ENCODE results near the gene JAGN1. TPM values are rescaled to one million over a fixed set of nuclear protein-coding genes. Genes with fewer than 3 reads are reported as not detected.
"Not testable (repeated sequence)": the region's sequence is repeated elsewhere in the genome, so short reads cannot be mapped to it uniquely, and the experiment has no call there.

JAGN1 gene
- total and polyA plus RNA-seq, 2 experiments from 2014 or later = 61.4 to 83.5 TPM

GRCh38 chr3:9852528-9852927 is 37.9 kb upstream of the JAGN1 start:
- 94% methylated on average over 6 of the region's 6 CpGs for WGBS (ENCODE audit: low lambda C conversion rate, missing lambda C conversion rate)
- Histone ChIP-seq H3K9me3 (ENCODE audit: low read depth) (no peaks in the 10 kb centered on the region), H3K9me2 (replicated peaks; ENCODE audit: insufficient read depth) (no peaks in the 10 kb centered on the region), H2AFZ (no peak overlapping the region), H3K4me2 (no peak overlapping the region), H3K27ac (no peak overlapping the region), H3K27me3 (no peaks in the 10 kb centered on the region), H3K4me3 (no peak overlapping the region), H3K4me1 (ENCODE audit: insufficient read depth) (no peaks in the 10 kb centered on the region), H3K79me2 (no peaks in the 10 kb centered on the region), H3K36me3 (replicated peaks; ENCODE audit: insufficient read depth, low read depth) (no peaks in the 10 kb centered on the region), H4K20me1 (ENCODE audit: insufficient read depth, poor library complexity, severe bottlenecking) (no peaks in the 10 kb centered on the region)
- no peak for DNase-seq (ENCODE audit: low spot score)
- TF ChIP-seq CTCF (IDR thresholded peaks at IDR 0.05; ENCODE audit: poor library complexity) (no peak), EZH2phosphoT487 (IDR thresholded peaks at IDR 0.05; ENCODE audit: low read depth, severe bottlenecking, unreplicated experiment) (no peak), EZH2 (IDR thresholded peaks at IDR 0.05; ENCODE audit: borderline replicate concordance) (no peak)

- H3K9me3 ChIP-seq (ENCODE audit: low read depth); DNase-seq (ENCODE audit: low spot score); H3K4me1 ChIP-seq (ENCODE audit: insufficient read depth); H4K20me1 ChIP-seq (ENCODE audit: insufficient read depth, poor library complexity, severe bottlenecking); H3K27ac ChIP-seq; H3K9me2 ChIP-seq (replicated peaks; ENCODE audit: insufficient read depth); H3K4me2 ChIP-seq; H3K36me3 ChIP-seq (replicated peaks; ENCODE audit: insufficient read depth, low read depth); H3K27me3 ChIP-seq; H2AFZ ChIP-seq; H3K4me3 ChIP-seq; H3K79me2 ChIP-seq: not testable (repeated sequence)
- WGBS (ENCODE audit: low lambda C conversion rate, missing lambda C conversion rate) = 66% methylated on average over 11 of the region's 11 CpGs
These were observed 36.0 kb upstream of the JAGN1 start for GRCh38 chr3:9854291-9854940.

DNA sequence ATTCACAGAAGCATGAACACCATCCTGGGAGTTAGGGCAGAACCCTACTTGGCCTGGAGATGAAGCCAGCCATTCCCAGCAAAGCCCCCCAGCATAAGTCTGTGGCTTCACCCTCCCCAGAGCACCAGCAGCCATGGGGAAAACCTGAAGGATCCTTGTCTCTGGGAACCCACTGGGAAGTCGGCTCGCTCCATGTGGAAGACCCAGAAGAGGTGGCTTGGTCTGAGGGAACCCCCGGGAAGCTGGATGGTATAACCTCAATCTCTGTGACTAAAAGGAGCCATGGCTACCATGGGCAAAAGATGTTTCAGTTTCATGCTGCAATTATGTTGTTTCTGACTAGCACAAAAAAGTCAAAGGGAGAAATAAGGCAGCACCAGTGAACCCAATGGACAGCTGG is 34.8 kb upstream of the JAGN1 start:
- TF ChIP-seq EZH2 (IDR thresholded peaks at IDR 0.05; ENCODE audit: borderline replicate concordance) (no peak), CTCF (IDR thresholded peaks at IDR 0.05; ENCODE audit: poor library complexity) (no peak), EZH2phosphoT487 (IDR thresholded peaks at IDR 0.05; ENCODE audit: low read depth, severe bottlenecking, unreplicated experiment) (no peak)
- no peaks in the 10 kb centered on the region for H3K36me3 ChIP-seq (replicated peaks; ENCODE audit: insufficient read depth, low read depth)
- no peak overlapping the region for H3K4me3 ChIP-seq
- DNase-seq (ENCODE audit: low spot score) = no peak
- H3K27ac ChIP-seq = no peak overlapping the region
- H3K9me2 ChIP-seq (replicated peaks; ENCODE audit: insufficient read depth) = no peaks in the 10 kb centered on the region
- no peaks in the 10 kb centered on the region for H3K9me3 ChIP-seq (ENCODE audit: low read depth)
- no peak overlapping the region for H3K4me2 ChIP-seq
- no peaks in the 10 kb centered on the region for H3K27me3 ChIP-seq
- H3K79me2 ChIP-seq = no peaks in the 10 kb centered on the region
- H3K4me1 ChIP-seq (ENCODE audit: insufficient read depth) = no peaks in the 10 kb centered on the region
- no peaks in the 10 kb centered on the region for H4K20me1 ChIP-seq (ENCODE audit: insufficient read depth, poor library complexity, severe bottlenecking)
- 97% methylated on average over 3 of the region's 3 CpGs for WGBS (ENCODE audit: low lambda C conversion rate, missing lambda C conversion rate)
- no peak overlapping the region for H2AFZ ChIP-seq

DNA sequence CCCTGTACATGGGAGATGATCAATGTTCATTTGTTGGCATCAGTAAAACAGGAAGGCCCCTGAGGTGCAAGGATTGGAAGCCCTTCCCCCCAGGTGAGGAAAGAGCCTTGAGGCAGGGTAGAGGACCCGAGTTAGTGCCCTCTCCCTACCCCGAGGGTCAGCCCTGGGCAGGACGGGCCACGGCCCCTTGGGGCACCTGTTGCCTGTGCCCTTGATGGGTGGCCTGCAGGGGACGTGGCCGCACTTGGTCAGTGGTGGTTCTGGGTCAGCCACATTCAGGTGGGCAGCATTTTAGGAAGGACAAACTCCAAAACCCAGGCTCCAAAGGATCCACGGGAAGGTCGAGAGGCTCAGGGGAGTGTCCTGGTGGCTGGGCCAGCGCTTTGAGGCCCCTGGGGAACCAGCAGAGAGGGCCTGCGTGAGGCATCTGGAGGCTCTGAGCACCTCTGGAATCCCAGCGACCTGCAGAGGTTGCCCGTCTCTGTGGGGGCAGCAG is 30.8 kb upstream of the JAGN1 start:
- no peak for DNase-seq (ENCODE audit: low spot score)
- peaks cover 9% of the 10 kb centered on the region for H3K4me1 ChIP-seq (ENCODE audit: insufficient read depth)
- H3K9me2 ChIP-seq (replicated peaks; ENCODE audit: insufficient read depth) = no peaks in the 10 kb centered on the region
- H3K9me3 ChIP-seq (ENCODE audit: low read depth) = no peaks in the 10 kb centered on the region
- no peaks in the 10 kb centered on the region for H4K20me1 ChIP-seq (ENCODE audit: insufficient read depth, poor library complexity, severe bottlenecking)
- TF ChIP-seq EZH2 (IDR thresholded peaks at IDR 0.05; ENCODE audit: borderline replicate concordance) = no peak
- no peak for TF ChIP-seq EZH2phosphoT487 (IDR thresholded peaks at IDR 0.05; ENCODE audit: low read depth, severe bottlenecking, unreplicated experiment)
- no peak for TF ChIP-seq CTCF (IDR thresholded peaks at IDR 0.05; ENCODE audit: poor library complexity)
- no peaks in the 10 kb centered on the region for H3K79me2 ChIP-seq
- H3K36me3 ChIP-seq (replicated peaks; ENCODE audit: insufficient read depth, low read depth) = no peaks in the 10 kb centered on the region
- H3K27ac ChIP-seq = no peak overlapping the region
- H2AFZ ChIP-seq = no peak overlapping the region
- H3K27me3 ChIP-seq = no peaks in the 10 kb centered on the region
- H3K4me2 ChIP-seq = no peak overlapping the region
- WGBS (ENCODE audit: low lambda C conversion rate, missing lambda C conversion rate) = 88% methylated on average over 12 of the region's 12 CpGs
- H3K4me3 ChIP-seq = no peak overlapping the region

Measured in hepatocyte (in vitro differentiated cells).